ENCODE measurements around the gene NSD2. TPM values are rescaled to one million over a fixed set of nuclear protein-coding genes. Genes with fewer than 3 reads are reported as not detected.

The NSD2 gene
- total RNA-seq, 1 experiment from 2014 or later, result 136 TPM

- no CpG with 5 or more reads among the region's 27 CpGs for WGBS (ENCODE audit: extremely low coverage, insufficient read length, low lambda C conversion rate)
- H3K4me3 Mint-ChIP-seq, result no peak overlapping the region
- no peak for DNase-seq
These were observed 113.4 kb downstream of the NSD2 start for GRCh38 chr4:1984406-1985191.

More at GRCh38 chr4:1984406-1985191, 113.4 kb downstream of the NSD2 start:
- Mint-ChIP-seq H3K27me3 (ENCODE audit: low read depth) (no peaks in the 10 kb centered on the region), H3K9me3 (no peaks in the 10 kb centered on the region), H3K36me3 (ENCODE audit: insufficient read depth in 1 of 3, low read depth in 3 of 3) (peaks cover 10 to 58% (median 48%) of the 10 kb centered on the region in 3 experiments; a peak in 6 of 7 replicates), H3K27ac (0 out of 7 replicates have a peak overlapping the region, but pooled peaks of 1 of the 3 experiments have one; percentile 40), H3K4me1 (peaks cover 0 to 9% of the 10 kb centered on the region in 2 experiments; a peak in 2 of 4 replicates)
- no peak overlapping the region for H2BK5ac ChIP-seq (ENCODE audit: insufficient read length, low read length)
- H2BK120ac ChIP-seq (ENCODE audit: low read depth, low read length, poor library complexity, severe bottlenecking), result no peak overlapping the region
- no peak overlapping the region for H3K27ac ChIP-seq (ENCODE audit: insufficient read length, low read depth, low read length)
- H4K5ac ChIP-seq (ENCODE audit: insufficient read length, low read depth, low read length), result no peak overlapping the region
- H3K14ac ChIP-seq (ENCODE audit: insufficient read depth, low read length), result no peak overlapping the region
- H3K56ac ChIP-seq (ENCODE audit: insufficient read length, low read depth, low read length), result no peak overlapping the region
- no peaks in the 10 kb centered on the region for H3K79me1 ChIP-seq (ENCODE audit: insufficient read depth, low read depth, low read length, poor library complexity, severe bottlenecking)
- no peak overlapping the region for H4K8ac ChIP-seq (replicated peaks; ENCODE audit: insufficient read length, low read depth, low read length)
- no peaks in the 10 kb centered on the region for H3K4me1 ChIP-seq (ENCODE audit: insufficient read depth, low read length)
- H2BK15ac ChIP-seq (ENCODE audit: low read depth, low read length), result no peak overlapping the region
- no peak overlapping the region for H2BK20ac ChIP-seq (ENCODE audit: low read depth, low read length, poor library complexity, severe bottlenecking)
- H4K91ac ChIP-seq (ENCODE audit: insufficient read length, low read depth, low read length), result no peak overlapping the region
- H3K23ac ChIP-seq (ENCODE audit: insufficient read length, low read depth, low read length), result no peak overlapping the region
- no peaks in the 10 kb centered on the region for H3K79me2 ChIP-seq (ENCODE audit: insufficient read depth, low read length)
- H3K9ac ChIP-seq (ENCODE audit: extremely low read depth, insufficient read length, low read length), result no peak overlapping the region
- no peak overlapping the region for H3K18ac ChIP-seq (ENCODE audit: insufficient read length, low read depth, low read length)
- H3K4me2 ChIP-seq (ENCODE audit: insufficient read depth, insufficient read length, low read length), result no peak overlapping the region
- no peak overlapping the region for H3T11ph ChIP-seq (ENCODE audit: low read length)
- no peaks in the 10 kb centered on the region for H3K27me3 ChIP-seq (ENCODE audit: insufficient read depth, low read length)
- H4K20me1 ChIP-seq (ENCODE audit: control insufficient read depth, insufficient read depth, insufficient read length), result no peaks in the 10 kb centered on the region
- no peak overlapping the region for H2AK5ac ChIP-seq (ENCODE audit: insufficient read length, low read length)
- no peak overlapping the region for H3K4ac ChIP-seq (ENCODE audit: low read depth, low read length)
- TF ChIP-seq CTCF (conservative IDR thresholded peaks at IDR 0.05), result no peak
- H3K9me3 ChIP-seq (ENCODE audit: control insufficient read depth, low read depth, low read length), result no peaks in the 10 kb centered on the region
- H2AFZ ChIP-seq (ENCODE audit: low read length), result no peak overlapping the region
- no peak overlapping the region for H2BK12ac ChIP-seq (ENCODE audit: insufficient read length, low read depth, low read length)
- H3K23me2 ChIP-seq (ENCODE audit: insufficient read length, low read depth, low read length, poor library complexity, severe bottlenecking), result no peaks in the 10 kb centered on the region

Measured in H9 (cell line).